Activated CD8-positive, alpha-beta memory T cell treated with anti-CD3 and anti-CD28 coated beads, Interleukin-2, amount 50 U/mL, for 1 hour (primary cell): ENCODE data around the gene ZCCHC8.
"Not testable (repeated sequence)": the region's sequence is repeated elsewhere in the genome, so short reads cannot be mapped to it uniquely, and the experiment has no call there.

Experiments
- DNase-seq: peaks from one replicate; pipeline ENCODE4 v3.0.0-alpha.2; 2020; ENCODE audit errors: extremely low read depth

ZCCHC8 gene

DNA sequence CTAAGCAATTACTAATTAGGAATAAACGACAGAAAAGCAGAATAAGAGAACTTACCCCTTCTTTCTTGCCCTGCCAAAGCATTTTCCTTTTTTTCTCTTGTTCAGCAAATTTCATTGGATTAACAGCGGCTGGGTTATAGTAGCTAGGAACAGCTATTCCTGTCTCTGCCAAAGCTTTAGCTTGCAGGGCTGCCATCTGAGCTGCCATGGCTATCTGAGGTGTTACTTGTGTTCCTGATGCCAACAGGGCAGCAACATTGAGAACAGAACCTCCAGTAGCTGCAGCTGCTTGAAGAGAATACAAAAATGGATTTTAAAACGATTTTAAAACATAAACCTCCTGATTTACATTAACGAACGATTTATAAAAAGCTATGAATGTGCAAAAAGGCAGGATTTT, 7.4 kb upstream of the ZCCHC8 start:
- DNase-seq, result no peak

GRCh38 chr12:122506393-122506938, 5.7 kb upstream of the ZCCHC8 start:
- no peak for DNase-seq

GRCh38 chr12:122505419-122506051, 4.8 kb upstream of the ZCCHC8 start:
- DNase-seq, result no peak

- no peak for DNase-seq
Observed at GRCh38 chr12:122503783-122504590, 3.3 kb upstream of the ZCCHC8 start.

DNA sequence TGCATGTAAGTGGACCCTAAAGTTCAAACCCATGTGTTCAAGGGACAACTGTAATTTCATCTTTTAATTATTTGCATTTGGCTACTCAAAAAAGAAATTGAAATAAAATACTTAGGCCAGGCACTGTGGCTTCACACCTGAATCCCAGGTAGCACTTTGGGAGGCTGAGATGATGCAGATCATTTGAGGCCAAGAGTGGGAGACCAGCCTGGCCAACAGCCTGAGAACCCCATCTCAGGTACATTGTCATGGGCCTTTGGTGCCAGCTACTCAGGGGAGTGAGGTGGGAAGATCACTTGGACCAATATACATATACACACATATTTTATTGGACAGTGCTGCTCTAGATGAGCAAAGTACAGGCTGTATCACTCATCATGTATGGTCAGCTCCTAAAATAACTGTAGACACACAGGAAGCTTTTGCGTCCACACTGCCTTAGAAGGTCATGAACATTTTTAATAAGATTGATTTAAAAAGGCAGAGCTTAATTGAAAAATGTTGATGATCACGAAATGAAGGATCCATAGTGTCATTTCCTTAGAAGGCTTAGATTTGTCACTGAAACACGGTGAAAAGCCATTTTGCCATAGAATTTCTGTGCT, 2.5 kb upstream of the ZCCHC8 start:
- DNase-seq, result no peak

GRCh38 chr12:122501489-122501989, 807 bp upstream of the ZCCHC8 start:
- DNase-seq, result no peak

DNA sequence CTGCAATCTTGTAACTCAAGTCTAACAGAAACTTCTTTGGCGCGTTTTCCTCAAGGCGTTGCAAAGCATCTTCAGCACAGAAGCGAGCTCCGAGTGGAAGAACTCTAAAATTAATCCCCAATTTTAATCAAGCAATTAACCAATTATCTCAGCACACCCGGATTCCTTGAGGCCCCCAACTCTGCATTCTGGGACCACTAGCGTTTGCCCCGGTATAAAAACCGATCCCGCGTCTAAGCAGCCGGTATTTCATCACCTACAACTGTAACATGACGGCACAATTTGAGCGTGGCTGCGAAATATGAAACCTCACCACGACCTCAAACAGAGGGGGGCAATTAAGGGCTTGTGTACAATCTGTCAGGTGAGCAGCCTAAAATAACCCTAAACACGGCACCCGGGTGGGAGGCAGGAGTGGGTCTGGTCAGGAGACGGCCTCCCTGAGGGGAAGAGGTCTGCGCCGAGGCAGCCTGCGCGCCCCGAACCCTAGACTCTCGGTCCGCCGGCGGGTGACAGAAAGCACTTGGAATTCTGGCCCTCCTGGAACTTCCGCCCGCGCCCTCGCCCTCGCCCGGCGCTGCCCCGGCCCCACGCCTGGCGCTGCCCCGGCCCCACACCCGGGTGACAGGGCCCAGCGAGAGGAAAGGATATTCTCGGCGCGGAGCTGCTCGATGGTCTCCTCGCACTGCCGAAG, 594 bp downstream of the ZCCHC8 start:
- DNase-seq, result no peak

DNA sequence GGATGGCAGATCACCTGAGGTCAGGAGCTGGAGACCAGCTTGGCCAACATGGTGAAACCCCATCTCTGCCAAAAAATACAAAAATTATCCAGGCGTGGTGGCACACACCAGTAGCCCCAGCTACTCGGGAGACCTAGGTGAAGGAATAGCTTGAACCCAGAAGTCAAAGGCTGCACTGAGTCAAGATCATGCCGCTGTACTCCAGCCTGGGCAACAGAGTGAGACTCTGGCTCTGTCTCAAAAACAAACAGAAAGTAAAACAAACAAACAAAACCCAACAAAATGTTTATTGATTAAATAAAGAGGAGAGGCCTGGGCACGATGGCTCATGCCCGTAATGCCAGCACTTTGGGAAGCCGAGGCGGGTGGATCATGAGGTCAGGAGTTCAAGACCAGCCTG, 5.5 kb downstream of the ZCCHC8 start:
- no peak for DNase-seq

DNA sequence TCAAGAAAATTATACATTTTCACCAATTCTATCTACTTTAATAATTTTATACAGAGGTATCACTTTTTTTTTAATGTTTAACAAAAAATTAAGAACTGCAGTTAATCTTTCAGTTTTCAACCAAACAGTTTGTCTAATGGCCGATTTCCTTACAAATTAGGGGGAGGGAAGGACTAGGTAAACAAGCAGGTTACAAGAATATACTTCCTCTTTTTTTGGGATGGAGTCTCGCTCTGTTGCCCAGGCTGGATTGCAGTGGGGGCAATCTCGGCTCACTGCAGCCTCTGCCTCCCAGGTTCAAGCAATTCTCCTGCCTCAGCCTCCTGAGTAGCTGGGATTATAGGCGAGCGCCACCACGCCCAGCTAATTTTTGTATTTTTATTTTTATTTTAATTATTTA, 7.5 kb downstream of the ZCCHC8 start:
- not testable (repeated sequence) for DNase-seq

GRCh38 chr12:122491991-122492390, 8.7 kb downstream of the ZCCHC8 start:
- DNase-seq, result no peak

DNA sequence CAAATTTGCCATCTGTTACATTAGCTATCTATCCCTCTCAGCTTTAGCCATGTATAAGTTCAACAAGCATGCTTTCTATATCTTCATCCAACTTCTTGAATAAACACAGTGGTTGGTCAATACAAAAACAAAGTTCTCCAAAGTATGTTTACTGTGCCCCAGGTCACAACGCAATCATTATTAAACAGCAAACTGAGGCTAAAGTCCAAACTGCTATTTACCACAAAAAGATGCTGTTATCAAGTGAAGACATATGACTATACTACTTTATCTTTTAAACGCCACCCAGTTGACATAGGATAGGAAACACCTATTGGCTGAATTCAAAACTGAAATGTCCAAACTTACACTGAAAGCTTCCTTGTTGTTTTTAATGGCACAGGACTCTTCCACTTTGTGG, 11.7 kb downstream of the ZCCHC8 start:
- no peak for DNase-seq

- not testable (repeated sequence) for DNase-seq
Observed at GRCh38 chr12:122487807-122488206, 12.9 kb downstream of the ZCCHC8 start.

GRCh38 chr12:122486805-122487426, 13.8 kb downstream of the ZCCHC8 start:
- DNase-seq, result no peak

DNA sequence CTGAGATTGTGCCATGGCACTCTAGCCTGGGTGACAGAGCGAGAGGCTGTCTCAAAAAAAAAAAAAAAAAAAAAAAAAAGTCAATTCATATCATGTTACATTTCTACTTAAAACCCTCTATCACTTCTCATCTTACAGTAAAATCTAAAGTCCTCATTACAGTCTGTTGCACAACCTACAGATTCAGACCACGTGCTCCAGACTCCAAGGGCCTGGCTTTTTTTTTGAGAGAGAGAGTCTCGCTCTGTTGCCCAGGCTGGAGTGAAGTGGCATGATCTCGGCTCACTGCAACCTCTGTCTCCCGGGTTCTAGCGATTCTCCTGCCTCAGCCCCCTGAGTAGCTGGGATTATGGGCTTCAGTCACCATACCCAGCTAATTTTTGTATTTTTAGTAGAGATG, 14.4 kb downstream of the ZCCHC8 start:
- not testable (repeated sequence) for DNase-seq

- not testable (repeated sequence) for DNase-seq
Observed at GRCh38 chr12:122484385-122484784, 16.3 kb downstream of the ZCCHC8 start.

DNA sequence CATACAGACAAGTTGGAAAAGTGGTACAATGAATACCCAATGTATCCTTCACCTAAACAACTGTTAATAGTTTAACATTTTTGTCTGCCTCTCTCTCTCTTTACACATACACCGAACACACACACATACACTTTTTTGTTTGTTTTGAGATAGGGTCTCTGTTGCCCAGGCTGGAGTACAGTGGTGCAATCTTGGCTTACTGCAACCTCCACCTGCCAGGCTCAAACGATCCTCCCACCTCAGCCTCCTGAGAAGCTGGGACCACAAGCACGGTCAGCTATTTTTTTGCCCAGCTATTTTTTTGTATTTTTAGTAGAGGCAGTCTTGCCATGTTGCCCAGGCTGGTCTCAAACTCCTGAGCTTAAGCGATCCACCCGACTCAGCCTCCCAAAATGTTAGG, 16.8 kb downstream of the ZCCHC8 start:
- no peak for DNase-seq

DNA sequence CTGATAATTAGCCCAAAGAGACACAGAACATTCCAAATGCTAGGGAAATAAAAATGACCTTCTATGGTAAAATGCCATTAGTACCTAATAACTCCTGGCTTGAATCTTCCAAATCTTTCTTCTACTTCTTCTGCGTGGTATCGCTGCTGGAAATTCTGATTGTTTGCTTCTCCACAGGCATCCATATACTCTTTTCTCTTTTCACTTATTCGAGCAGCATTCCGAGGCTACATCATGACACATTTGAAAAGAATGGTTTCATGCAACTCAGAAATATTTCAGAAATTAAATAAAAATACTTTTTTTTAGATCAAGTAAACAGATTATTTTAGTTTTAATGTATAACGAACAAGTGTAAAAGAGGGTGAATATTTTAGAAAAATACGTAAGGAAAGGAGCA, 18.9 kb downstream of the ZCCHC8 start:
- DNase-seq, result no peak

DNA sequence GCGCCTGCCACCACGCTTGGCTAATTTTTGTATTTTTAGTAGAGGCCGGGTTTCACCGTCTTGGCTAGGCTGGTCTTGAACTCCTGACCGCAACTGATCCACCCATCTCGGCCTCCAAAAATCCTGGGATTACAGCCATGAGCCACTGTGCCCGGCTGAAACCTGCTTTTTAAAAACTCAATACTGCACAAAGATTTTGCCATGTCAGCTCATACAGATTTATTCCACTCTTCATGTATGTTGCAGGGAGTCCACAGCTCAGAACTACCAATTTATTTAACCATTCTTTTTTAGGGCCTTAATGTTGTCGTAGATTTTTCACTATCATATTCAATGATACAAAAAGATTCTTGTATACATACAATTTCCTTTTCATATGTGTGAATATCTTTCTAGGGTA, 20.0 kb downstream of the ZCCHC8 start:
- no peak for DNase-seq

- no peak for DNase-seq
Observed at GRCh38 chr12:122474324-122474716, 26.4 kb downstream of the ZCCHC8 start.

DNA sequence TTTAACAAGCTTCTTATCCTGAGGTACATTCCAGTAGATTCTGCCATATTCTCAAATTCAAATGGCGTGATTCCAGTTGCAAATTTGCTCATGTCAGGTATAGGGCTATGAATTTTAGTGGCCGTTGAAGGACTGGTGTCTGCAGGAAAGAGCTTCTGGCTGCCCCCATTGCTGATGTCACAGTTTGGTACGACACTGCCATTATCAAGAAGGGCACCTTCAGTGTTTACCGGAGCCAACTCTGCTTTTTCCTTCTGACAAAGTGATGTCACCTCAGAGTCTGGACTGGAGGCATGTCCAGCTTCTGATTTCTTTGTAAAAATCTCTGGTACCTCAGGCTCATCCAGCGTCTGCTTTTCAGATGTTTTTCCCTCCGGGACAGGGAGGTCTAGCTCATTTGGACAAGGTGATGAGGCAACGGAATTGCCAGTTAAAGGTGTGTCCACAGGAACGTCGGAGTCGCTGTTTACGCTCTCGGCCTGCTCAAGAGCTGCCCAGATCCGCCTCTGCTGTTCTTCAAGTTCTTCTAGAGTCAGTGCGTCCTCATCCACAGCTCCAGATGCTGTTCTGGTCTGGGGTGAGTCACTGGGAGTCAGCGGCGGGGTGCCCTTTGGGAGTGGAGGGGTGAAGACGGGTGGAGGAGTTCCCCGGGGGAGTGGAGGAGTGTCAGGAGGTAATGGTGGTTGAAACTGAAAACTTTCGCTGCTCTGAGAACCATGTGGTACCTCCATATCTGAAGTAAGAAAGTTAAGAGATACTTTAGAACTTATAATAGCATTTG, 27.0 kb downstream of the ZCCHC8 start:
- no peak for DNase-seq
